PC-3 (cell line): ENCODE measurements around the gene RBM6.

Experiments used
- EZH2 ChIP-seq: fragments of 300-600 bp; sonication (generic); IDR thresholded peaks from one replicate; pipeline ENCODE4 v1.6.1; 2017; ENCODE audit warnings: antibody characterized with exemption, mild to moderate bottlenecking, low read length; ENCODE audit not compliant: unreplicated experiment
- EZH2phosphoT487 ChIP-seq: fragments of 300-600 bp; sonication (generic); IDR thresholded peaks from 2 replicates; pipeline ENCODE4 v1.6.1; 2018; ENCODE audit warnings: mild to moderate bottlenecking, antibody characterized with exemption, low read length, borderline replicate concordance
- TF ChIP-seq, protein P1 (sequence below): fragments of 300-600 bp; sonication (generic); conservative IDR thresholded peaks from 2 replicates; pipeline ENCODE4 v1.5.1; 2017; ENCODE audit warnings: antibody characterized with exemption, low read depth, mild to moderate bottlenecking, low read length

- TF ChIP-seq, protein P1, sequence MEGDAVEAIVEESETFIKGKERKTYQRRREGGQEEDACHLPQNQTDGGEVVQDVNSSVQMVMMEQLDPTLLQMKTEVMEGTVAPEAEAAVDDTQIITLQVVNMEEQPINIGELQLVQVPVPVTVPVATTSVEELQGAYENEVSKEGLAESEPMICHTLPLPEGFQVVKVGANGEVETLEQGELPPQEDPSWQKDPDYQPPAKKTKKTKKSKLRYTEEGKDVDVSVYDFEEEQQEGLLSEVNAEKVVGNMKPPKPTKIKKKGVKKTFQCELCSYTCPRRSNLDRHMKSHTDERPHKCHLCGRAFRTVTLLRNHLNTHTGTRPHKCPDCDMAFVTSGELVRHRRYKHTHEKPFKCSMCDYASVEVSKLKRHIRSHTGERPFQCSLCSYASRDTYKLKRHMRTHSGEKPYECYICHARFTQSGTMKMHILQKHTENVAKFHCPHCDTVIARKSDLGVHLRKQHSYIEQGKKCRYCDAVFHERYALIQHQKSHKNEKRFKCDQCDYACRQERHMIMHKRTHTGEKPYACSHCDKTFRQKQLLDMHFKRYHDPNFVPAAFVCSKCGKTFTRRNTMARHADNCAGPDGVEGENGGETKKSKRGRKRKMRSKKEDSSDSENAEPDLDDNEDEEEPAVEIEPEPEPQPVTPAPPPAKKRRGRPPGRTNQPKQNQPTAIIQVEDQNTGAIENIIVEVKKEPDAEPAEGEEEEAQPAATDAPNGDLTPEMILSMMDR = peak; percentile 46; the same call in 1 of the 2 replicates
- no peak for TF ChIP-seq EZH2
- no peak for TF ChIP-seq EZH2phosphoT487
Observed at GRCh38 chr3:49929291-49930167, 10.4 kb upstream of the RBM6 start, which contains the start of gene MON1A.
